ENCODE results near the gene REXO5.
"Not testable (repeated sequence)": the region's sequence is repeated elsewhere in the genome, so short reads cannot be mapped to it uniquely, and the experiment has no call there.

Gene REXO5

GRCh38 chr16:20850981-20851380 is 44.7 kb downstream of the REXO5 start:
- DNase-seq = no peak

- no peak for DNase-seq
Measured at GRCh38 chr16:20851601-20852000, 45.3 kb downstream of the REXO5 start.

- DNase-seq = no peak
Measured at GRCh38 chr16:20853143-20853542, 46.8 kb downstream of the REXO5 start.

- DNase-seq = no peak
Measured at GRCh38 chr16:20853981-20854620, 47.8 kb downstream of the REXO5 start.

- DNase-seq = no peak
Measured at GRCh38 chr16:20854963-20855362, 48.6 kb downstream of the REXO5 start.

GRCh38 chr16:20857281-20857680 is 51.0 kb downstream of the REXO5 start:
- no peak for DNase-seq

- DNase-seq = no peak
Measured at GRCh38 chr16:20859229-20859628, 52.9 kb downstream of the REXO5 start.

GRCh38 chr16:20859699-20860098 is 53.4 kb downstream of the REXO5 start:
- DNase-seq = no peak

GRCh38 chr16:20860361-20860760 is 54.0 kb downstream of the REXO5 start:
- no peak for DNase-seq

GRCh38 chr16:20860995-20861394 is 54.7 kb downstream of the REXO5 start:
- not testable (repeated sequence) for DNase-seq

- DNase-seq = no peak
Measured at GRCh38 chr16:20862162-20862960, 56.0 kb downstream of the REXO5 start.

- not testable (repeated sequence) for DNase-seq
Measured at GRCh38 chr16:20864376-20864775, 58.0 kb downstream of the REXO5 start.

- DNase-seq = no peak
Measured at GRCh38 chr16:20865420-20866131, 59.2 kb downstream of the REXO5 start.

GRCh38 chr16:20866145-20866772 is 59.9 kb downstream of the REXO5 start:
- no peak for DNase-seq

GRCh38 chr16:20866801-20867200 is 60.5 kb downstream of the REXO5 start:
- DNase-seq = no peak

GRCh38 chr16:20867585-20867984 is 61.3 kb downstream of the REXO5 start:
- DNase-seq = no peak

- DNase-seq = no peak
Measured at GRCh38 chr16:20868890-20869289, 62.6 kb downstream of the REXO5 start.

GRCh38 chr16:20870122-20870820 is 63.9 kb downstream of the REXO5 start:
- no peak for DNase-seq

- DNase-seq = no peak
Measured at GRCh38 chr16:20871258-20871657, 64.9 kb downstream of the REXO5 start.

- no peak for DNase-seq
Measured at GRCh38 chr16:20871941-20872815, 65.9 kb downstream of the REXO5 start.

GRCh38 chr16:20873331-20873730 is 67.0 kb downstream of the REXO5 start:
- DNase-seq = no peak

All from NCI-H1105 (cell line).